Retinal pigment epithelial cell (primary cell): Measurements from ENCODE around the gene SH3RF3.

Experiments used
- DNase-seq: peaks from one replicate; pipeline ENCODE4 v3.0.0-alpha.2; 2010; ENCODE audit warnings: low read depth
- H3K4me3 ChIP-seq: 2 replicates; pipeline ENCODE4 v1.5.1; 2011; ENCODE audit warnings: mild to moderate bottlenecking, low read length, control low read depth, moderate library complexity
- CTCF ChIP-seq: conservative IDR thresholded peaks from 2 replicates; pipeline ENCODE4 v1.5.1; 2011; ENCODE audit warnings: low read depth, low read length, control low read depth, inconsistent platforms

SH3RF3 gene

GRCh38 chr2:109186656-109187250 is 57.7 kb downstream of the SH3RF3 start:
- no peak overlapping the region for H3K4me3 ChIP-seq
- DNase-seq: no peak
- no peak for TF ChIP-seq CTCF

- no peak for DNase-seq
- no peak for TF ChIP-seq CTCF
- no peak overlapping the region for H3K4me3 ChIP-seq
Observed at GRCh38 chr2:109187711-109188495, 58.9 kb downstream of the SH3RF3 start.

GRCh38 chr2:109188496-109188890 is 59.5 kb downstream of the SH3RF3 start:
- TF ChIP-seq CTCF: no peak
- no peak overlapping the region for H3K4me3 ChIP-seq
- DNase-seq: no peak

- no peak for TF ChIP-seq CTCF
- no peak for DNase-seq
- H3K4me3 ChIP-seq: no peak overlapping the region
Observed at GRCh38 chr2:109188898-109189297, 59.9 kb downstream of the SH3RF3 start.

- H3K4me3 ChIP-seq: no peak overlapping the region
- DNase-seq: no peak
- TF ChIP-seq CTCF: no peak
Observed at GRCh38 chr2:109189751-109190150, 60.7 kb downstream of the SH3RF3 start.

GRCh38 chr2:109193807-109194619 is 65.0 kb downstream of the SH3RF3 start:
- no peak for DNase-seq
- H3K4me3 ChIP-seq: no peak overlapping the region
- no peak for TF ChIP-seq CTCF

DNA sequence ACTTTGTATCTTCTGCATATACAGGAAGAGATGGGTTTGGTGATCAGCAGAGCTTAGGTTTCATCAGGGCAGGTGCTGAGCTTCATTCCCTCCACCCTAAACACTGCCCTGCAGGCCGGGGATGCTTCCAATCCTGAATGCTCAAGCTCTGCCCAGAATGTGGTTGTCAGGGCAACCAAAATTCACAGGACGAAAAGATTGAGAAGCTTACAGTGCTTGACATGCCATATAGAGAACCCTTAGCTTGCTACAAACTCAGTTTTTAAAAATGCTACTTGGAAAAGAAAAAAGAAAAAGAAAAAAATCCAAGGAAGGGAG is 65.6 kb downstream of the SH3RF3 start:
- no peak overlapping the region for H3K4me3 ChIP-seq
- TF ChIP-seq CTCF: no peak

More for the DNA sequence above, 65.6 kb downstream of the SH3RF3 start:
- no peak for DNase-seq
